A673 (cell line): ENCODE results near the gene SHLD2.
"Not testable (repeated sequence)": the region's sequence is repeated elsewhere in the genome, so short reads cannot be mapped to it uniquely, and the experiment has no call there.

ENCODE experiments used
- EZH2 ChIP-seq: fragments of 200-600 bp; sonication (generic); IDR thresholded peaks from 2 replicates; pipeline ENCODE4 v1.6.1; 2017; ENCODE audit warnings: borderline replicate concordance, low read depth, mild to moderate bottlenecking, mixed read lengths, antibody characterized with exemption, low read length; ENCODE audit not compliant: poor library complexity, severe bottlenecking
- TF ChIP-seq, protein P1 (sequence below): fragments of 300-800, 200-600 bp; sonication (generic); conservative IDR thresholded peaks from 2 replicates; pipeline ENCODE4 v1.5.1; 2017; ENCODE audit warnings: low read depth, mild to moderate bottlenecking, antibody characterized with exemption, low read length, moderate library complexity, mixed read lengths

DNA sequence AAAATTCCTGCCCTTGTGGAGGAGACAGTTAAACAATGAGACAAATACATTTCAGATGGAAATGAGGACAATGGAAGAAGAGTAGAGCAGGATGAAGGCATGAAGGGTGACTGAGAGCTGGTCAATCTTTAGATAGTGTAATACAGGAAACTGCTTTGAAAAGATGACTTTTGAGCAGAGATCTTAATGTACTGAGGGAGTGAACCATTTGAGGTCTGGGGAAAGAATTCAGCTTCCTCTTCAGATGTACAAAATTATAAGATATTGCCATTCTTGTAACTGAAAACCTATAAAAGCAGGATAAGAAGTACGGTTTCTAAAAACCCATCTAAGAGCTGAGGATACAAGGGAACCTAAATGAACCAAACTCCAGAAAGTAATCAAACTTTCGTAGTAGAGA, 38.9 kb downstream of the SHLD2 start:
- TF ChIP-seq, protein P1, sequence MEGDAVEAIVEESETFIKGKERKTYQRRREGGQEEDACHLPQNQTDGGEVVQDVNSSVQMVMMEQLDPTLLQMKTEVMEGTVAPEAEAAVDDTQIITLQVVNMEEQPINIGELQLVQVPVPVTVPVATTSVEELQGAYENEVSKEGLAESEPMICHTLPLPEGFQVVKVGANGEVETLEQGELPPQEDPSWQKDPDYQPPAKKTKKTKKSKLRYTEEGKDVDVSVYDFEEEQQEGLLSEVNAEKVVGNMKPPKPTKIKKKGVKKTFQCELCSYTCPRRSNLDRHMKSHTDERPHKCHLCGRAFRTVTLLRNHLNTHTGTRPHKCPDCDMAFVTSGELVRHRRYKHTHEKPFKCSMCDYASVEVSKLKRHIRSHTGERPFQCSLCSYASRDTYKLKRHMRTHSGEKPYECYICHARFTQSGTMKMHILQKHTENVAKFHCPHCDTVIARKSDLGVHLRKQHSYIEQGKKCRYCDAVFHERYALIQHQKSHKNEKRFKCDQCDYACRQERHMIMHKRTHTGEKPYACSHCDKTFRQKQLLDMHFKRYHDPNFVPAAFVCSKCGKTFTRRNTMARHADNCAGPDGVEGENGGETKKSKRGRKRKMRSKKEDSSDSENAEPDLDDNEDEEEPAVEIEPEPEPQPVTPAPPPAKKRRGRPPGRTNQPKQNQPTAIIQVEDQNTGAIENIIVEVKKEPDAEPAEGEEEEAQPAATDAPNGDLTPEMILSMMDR, result not testable (repeated sequence)
- not testable (repeated sequence) for TF ChIP-seq EZH2
